ENCODE data around the gene RGS11.

RGS11 gene

GRCh38 chr16:287981-288920 lies 12.5 kb upstream of the RGS11 start:
- TF ChIP-seq POLR2AphosphoS5 (IDR thresholded peaks at IDR 0.05; ENCODE audit: low read depth, low read length) = no peak
- no peak for TF ChIP-seq REST (IDR thresholded peaks at IDR 0.05; ENCODE audit: insufficient read depth in 1 of 2, low read depth in 2 of 2, low read length in 2 of 2)
- no peak for TF ChIP-seq TAF1 (IDR thresholded peaks at IDR 0.05; ENCODE audit: borderline replicate concordance, insufficient read depth, low read length)
- no peak for TF ChIP-seq FOXP2 (optimal IDR thresholded peaks at IDR 0.05; ENCODE audit: borderline replicate concordance, extremely low read depth, extremely low read length, insufficient read depth)
- no peak for TF ChIP-seq SIN3A (IDR thresholded peaks at IDR 0.05; ENCODE audit: borderline replicate concordance, insufficient read depth, low read length)

- TF ChIP-seq REST (IDR thresholded peaks at IDR 0.05; ENCODE audit: insufficient read depth in 1 of 2, low read depth in 2 of 2, low read length in 2 of 2) (no peak), POLR2AphosphoS5 (IDR thresholded peaks at IDR 0.05; ENCODE audit: low read depth, low read length) (no peak), SIN3A (IDR thresholded peaks at IDR 0.05; ENCODE audit: borderline replicate concordance, insufficient read depth, low read length) (no peak), TAF1 (IDR thresholded peaks at IDR 0.05; ENCODE audit: borderline replicate concordance, insufficient read depth, low read length) (no peak), FOXP2 (optimal IDR thresholded peaks at IDR 0.05; ENCODE audit: borderline replicate concordance, extremely low read depth, extremely low read length, insufficient read depth) (no peak)
Observed at GRCh38 chr16:287298-287811, 11.6 kb upstream of the RGS11 start.

GRCh38 chr16:286491-287297 lies 10.9 kb upstream of the RGS11 start:
- TF ChIP-seq FOXP2 (optimal IDR thresholded peaks at IDR 0.05; ENCODE audit: borderline replicate concordance, extremely low read depth, extremely low read length, insufficient read depth) = no peak
- TF ChIP-seq TAF1 (IDR thresholded peaks at IDR 0.05; ENCODE audit: borderline replicate concordance, insufficient read depth, low read length) = no peak
- TF ChIP-seq SIN3A (IDR thresholded peaks at IDR 0.05; ENCODE audit: borderline replicate concordance, insufficient read depth, low read length) = no peak
- TF ChIP-seq POLR2AphosphoS5 (IDR thresholded peaks at IDR 0.05; ENCODE audit: low read depth, low read length) = no peak
- no peak for TF ChIP-seq REST (IDR thresholded peaks at IDR 0.05; ENCODE audit: insufficient read depth in 1 of 2, low read depth in 2 of 2, low read length in 2 of 2)

GRCh38 chr16:285146-286055 lies 9.7 kb upstream of the RGS11 start:
- no peak for TF ChIP-seq SIN3A (IDR thresholded peaks at IDR 0.05; ENCODE audit: borderline replicate concordance, insufficient read depth, low read length)
- TF ChIP-seq REST (IDR thresholded peaks at IDR 0.05; ENCODE audit: insufficient read depth in 1 of 2, low read depth in 2 of 2, low read length in 2 of 2) = no peak
- TF ChIP-seq POLR2AphosphoS5 (IDR thresholded peaks at IDR 0.05; ENCODE audit: low read depth, low read length) = no peak
- no peak for TF ChIP-seq FOXP2 (optimal IDR thresholded peaks at IDR 0.05; ENCODE audit: borderline replicate concordance, extremely low read depth, extremely low read length, insufficient read depth)
- no peak for TF ChIP-seq TAF1 (IDR thresholded peaks at IDR 0.05; ENCODE audit: borderline replicate concordance, insufficient read depth, low read length)

All from PFSK-1 (cell line).